Mesodermal cell (in vitro differentiated cells): ENCODE results near the gene ITGA1.

ENCODE experiments used
- H3K27ac ChIP-seq: 2 replicates; pipeline ENCODE4 v1.7.0; 2013; ENCODE audit warnings: mild to moderate bottlenecking, low read depth, low read length, moderate library complexity; ENCODE audit not compliant: severe bottlenecking
- H3K36me3 ChIP-seq: 2 replicates; pipeline ENCODE4 v1.7.1; 2013; ENCODE audit warnings: mild to moderate bottlenecking, low read length, moderate library complexity; ENCODE audit not compliant: control insufficient read depth, insufficient read depth
- H3K4me1 ChIP-seq: one replicate; pipeline ENCODE4 v1.7.1; 2013; ENCODE audit warnings: mild to moderate bottlenecking, low read length; ENCODE audit not compliant: insufficient read depth, control insufficient read depth, poor library complexity, severe bottlenecking
- H3K4me3 ChIP-seq: 2 replicates; pipeline ENCODE4 v1.7.0; 2013; ENCODE audit warnings: low read length, control low read depth, mild to moderate bottlenecking; ENCODE audit not compliant: insufficient read depth, poor library complexity, severe bottlenecking; ENCODE audit errors: extremely low read depth
- H3K9me3 ChIP-seq: 2 replicates; pipeline ENCODE4 v1.7.1; 2013; ENCODE audit warnings: mild to moderate bottlenecking, low read length, moderate library complexity; ENCODE audit not compliant: control insufficient read depth
- WGBS, 2 experiments: methylation state at CpG; one replicate each; pipeline ENCODE4 v1.1.5; 2013; ENCODE audit warnings: missing lambda C conversion rate in 2 of 2; ENCODE audit not compliant: insufficient coverage in 2 of 2; 5-methylcytosine and 5-hydroxymethylcytosine counted together

Gene ITGA1

DNA sequence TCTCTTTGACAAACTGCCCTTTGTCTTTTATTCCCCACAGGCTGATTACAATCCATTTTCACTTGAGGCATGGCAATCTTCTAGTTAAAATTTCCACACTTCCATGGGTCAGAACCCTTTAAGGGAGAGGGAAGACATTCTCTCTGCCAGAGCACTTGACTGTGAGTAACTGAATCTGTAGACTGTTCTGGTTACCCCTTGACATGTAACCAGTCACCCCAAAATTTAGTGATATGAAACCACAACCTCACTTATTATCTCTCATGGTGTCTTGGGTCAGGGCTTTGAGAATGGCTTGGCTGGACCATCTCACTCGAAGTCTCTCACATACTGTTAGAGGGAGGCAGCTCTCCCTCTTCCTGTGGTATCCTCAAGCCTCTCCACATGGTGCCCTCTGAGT, 215.4 kb downstream of the ITGA1 start:
- 100% methylated on average over 1 of the region's 1 CpG; no CpG with 5 or more reads in 1 of the 2 experiments for WGBS, 2 experiments
- Histone ChIP-seq H3K9me3 (no peaks in the 10 kb centered on the region), H3K27ac (no peak overlapping the region), H3K4me1 (peaks cover 37% of the 10 kb centered on the region), H3K4me3 (no peak overlapping the region), H3K36me3 (peaks cover 53% of the 10 kb centered on the region)

DNA sequence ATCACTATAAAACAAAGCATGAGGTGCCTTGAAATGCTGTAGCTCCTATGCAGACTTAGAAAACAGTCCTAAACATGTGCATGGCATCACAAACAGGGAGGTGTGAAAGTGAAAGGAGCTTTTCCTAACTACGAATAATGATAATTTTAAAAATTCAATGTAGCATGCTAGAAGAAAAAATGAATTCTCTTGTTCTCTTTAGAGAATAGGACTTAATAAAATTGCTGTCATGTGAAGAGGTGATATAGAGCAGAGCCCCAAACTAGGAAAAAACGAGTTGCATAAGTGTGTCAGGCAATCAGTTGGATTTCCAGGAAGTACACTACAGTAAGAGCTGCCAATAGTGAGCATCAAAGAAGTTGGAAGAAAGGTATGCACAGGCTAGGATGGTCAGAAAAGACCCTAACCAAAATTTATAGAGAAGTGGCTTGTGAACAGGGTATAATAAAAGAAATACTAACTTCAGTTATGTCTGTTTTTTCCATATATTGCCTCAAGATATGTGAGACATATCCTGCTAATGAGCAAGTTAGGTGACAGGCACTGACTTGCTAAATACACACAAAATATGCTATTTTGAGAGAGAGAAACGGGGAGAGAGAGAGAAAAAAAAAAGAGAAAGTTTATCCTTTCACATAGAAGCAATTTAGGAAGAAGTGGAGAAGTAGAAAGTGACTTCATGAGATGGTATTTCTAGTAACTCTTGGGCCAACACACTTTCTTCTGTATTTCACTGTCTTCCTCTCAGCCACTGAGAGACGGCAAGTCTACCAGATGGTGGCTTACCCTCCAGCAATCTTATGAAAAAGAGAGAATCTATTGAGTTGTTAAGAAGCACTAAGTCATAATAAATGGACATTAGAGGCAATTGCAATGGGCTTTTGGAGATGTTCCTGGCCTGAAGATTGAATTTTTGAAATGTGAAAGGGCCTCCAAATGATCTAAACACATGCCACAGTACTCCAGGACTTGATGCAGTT, 219.5 kb downstream of the ITGA1 start:
- 64 to 93% methylated on average over 1 to 2 of the region's 4 CpGs for WGBS, 2 experiments
- peaks cover 52% of the 10 kb centered on the region for H3K4me1 ChIP-seq
- no peaks in the 10 kb centered on the region for H3K9me3 ChIP-seq
- H3K36me3 ChIP-seq: peaks cover 58% of the 10 kb centered on the region
- no peak overlapping the region for H3K4me3 ChIP-seq
- H3K27ac ChIP-seq: peak overlapping the region; percentile 19

DNA sequence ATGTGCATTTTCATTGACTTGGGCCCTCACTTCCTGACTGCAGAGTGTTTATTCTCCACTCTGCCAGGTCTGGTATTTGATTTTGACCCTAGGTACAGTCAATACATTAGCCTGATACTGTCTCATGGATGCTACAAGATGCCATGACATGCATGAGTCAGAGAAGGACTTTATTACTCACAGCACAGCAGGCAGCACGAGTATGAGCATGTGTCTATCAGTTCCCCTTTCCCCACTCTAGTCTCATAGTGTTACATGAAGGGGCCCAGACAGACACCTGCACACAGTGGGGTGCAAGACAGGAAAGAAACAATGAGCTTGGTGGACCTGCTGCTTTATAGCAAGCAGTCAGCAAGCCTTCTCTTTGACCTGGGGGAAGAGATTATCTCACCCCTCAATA, 221.0 kb downstream of the ITGA1 start:
- Histone ChIP-seq H3K36me3 (peaks cover 47% of the 10 kb centered on the region), H3K9me3 (no peaks in the 10 kb centered on the region), H3K4me3 (no peak overlapping the region), H3K4me1 (peaks cover 48% of the 10 kb centered on the region), H3K27ac (no peak overlapping the region)
- 100% methylated on average over 1 of the region's 1 CpG for WGBS, 2 experiments
